GM13977 (cell line): ENCODE data around the gene TOR2A.
A peak's percentile ranks its signal among the peaks of the same experiment; 100 is the strongest.
"Not testable (repeated sequence)": the region's sequence is repeated elsewhere in the genome, so short reads cannot be mapped to it uniquely, and the experiment has no call there.

Experiments
- DNase-seq: peaks from one replicate; pipeline ENCODE4 v3.0.0; 2012; ENCODE audit warnings: low spot score
- in situ Hi-C: fragments of 300-500 bp; cut with MboI; formaldehyde crosslinking; loops from one replicate; pipeline ENCODE4 v1.12.0; 2022; ENCODE audit warnings: low sequenced_read_pairs, low pct_unique_long_range_greater_than_20kb, mixed read lengths, inconsistent platforms; ENCODE audit not compliant: unreplicated experiment
- TF ChIP-seq, protein P1 (sequence below): IDR thresholded peaks from 2 replicates; pipeline ENCODE4 v1.5.1; 2012; ENCODE audit warnings: mild to moderate bottlenecking, control low read depth; ENCODE audit not compliant: insufficient read depth; ENCODE audit errors: extremely low read depth, missing control alignments

TOR2A gene

GRCh38 chr9:127734747-127735529 lies at the start of gene TOR2A:
TOR2A (minus strand) TSS chr9:127735294; CDS start chr9:127735270, 24 bp downstream.
- in situ Hi-C loops, result no loop called here
- TF ChIP-seq, protein P1, sequence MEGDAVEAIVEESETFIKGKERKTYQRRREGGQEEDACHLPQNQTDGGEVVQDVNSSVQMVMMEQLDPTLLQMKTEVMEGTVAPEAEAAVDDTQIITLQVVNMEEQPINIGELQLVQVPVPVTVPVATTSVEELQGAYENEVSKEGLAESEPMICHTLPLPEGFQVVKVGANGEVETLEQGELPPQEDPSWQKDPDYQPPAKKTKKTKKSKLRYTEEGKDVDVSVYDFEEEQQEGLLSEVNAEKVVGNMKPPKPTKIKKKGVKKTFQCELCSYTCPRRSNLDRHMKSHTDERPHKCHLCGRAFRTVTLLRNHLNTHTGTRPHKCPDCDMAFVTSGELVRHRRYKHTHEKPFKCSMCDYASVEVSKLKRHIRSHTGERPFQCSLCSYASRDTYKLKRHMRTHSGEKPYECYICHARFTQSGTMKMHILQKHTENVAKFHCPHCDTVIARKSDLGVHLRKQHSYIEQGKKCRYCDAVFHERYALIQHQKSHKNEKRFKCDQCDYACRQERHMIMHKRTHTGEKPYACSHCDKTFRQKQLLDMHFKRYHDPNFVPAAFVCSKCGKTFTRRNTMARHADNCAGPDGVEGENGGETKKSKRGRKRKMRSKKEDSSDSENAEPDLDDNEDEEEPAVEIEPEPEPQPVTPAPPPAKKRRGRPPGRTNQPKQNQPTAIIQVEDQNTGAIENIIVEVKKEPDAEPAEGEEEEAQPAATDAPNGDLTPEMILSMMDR, result peak; percentile 98
- peak; percentile 99 for DNase-seq

DNA sequence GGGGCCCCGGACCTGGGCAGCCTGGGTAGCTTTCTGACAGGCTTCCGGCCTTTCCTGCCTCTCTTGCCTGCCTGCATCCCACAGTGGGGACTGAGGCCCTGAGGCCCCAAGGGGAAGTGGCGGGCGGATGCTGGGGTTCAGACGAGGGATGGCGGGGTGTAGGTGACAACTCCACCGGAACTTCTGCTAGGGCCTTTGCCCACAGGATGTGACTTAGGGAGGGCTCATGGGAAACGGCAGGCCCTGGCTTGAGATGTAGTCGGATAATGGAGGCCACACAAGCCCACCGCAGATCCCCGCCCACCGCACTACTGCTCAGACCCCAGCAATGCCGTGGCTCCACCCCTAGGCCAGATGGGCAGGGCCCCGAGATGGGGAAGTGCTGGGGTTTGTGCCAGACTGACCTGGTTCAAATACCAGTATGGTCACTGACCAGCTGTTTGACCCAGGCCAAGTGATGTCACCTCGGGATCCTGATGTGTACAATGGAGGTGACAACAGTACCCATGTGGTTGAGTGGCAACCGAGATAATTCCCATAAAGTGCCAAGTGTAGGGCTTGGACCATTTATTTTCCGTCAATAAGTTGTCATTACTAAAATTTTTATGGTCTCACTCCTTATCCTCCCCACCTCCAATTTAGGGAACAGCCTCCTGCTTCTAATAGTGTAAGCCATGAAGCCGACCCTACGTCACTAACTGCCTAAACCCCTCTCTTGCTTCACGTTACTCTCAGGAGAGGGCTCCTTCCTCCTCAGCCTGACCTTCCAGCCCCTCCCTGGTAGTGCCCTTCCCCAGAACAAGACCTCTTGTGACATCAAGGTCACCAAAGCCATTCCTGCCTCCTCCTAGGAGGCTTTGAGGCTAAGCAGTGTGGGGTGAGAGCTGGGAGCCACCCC lies 48.3 kb upstream of the TOR2A start:
- in situ Hi-C loops, result loop anchor here (10.0 kb wide), 1 partner anchor 131 kb away; the partner anchor contains the start of gene ST6GALNAC4
- TF ChIP-seq, protein P1, result no peak
- peak; percentile 66 for DNase-seq

GRCh38 chr9:127781806-127782205 lies 46.7 kb upstream of the TOR2A start:
- in situ Hi-C loops, result loop anchor here (10.0 kb wide), 1 partner anchor 133 kb away; the partner anchor contains the start of gene ST6GALNAC4
- no peak for DNase-seq
- TF ChIP-seq, protein P1, result no peak

DNA sequence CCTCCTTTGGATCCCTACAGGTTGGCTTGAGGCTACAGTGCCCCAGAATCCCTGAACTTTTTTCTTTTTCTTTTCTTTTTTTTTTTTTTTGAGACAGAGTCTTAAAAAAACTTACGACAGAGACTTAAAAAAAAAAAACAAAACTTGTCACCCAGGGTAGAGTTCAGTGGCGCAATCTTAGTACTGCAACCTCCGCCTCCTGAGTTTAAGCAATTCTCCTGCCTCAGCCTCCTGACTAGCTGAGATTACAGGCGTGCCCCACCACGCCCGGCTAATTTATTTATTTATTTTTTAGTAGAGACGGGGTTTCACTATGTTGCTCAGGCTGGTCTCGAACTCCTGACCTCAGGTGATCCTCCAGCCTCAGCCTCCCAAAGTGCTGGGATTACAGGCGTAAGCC lies 45.8 kb upstream of the TOR2A start:
- DNase-seq, result not testable (repeated sequence)
- in situ Hi-C loops, result loop anchor here (10.0 kb wide), 1 partner anchor 134 kb away; the partner anchor contains the start of gene ST6GALNAC4

- TF ChIP-seq, protein P1, result no peak
- in situ Hi-C loops, result loop anchor here (10.0 kb wide), 1 partner anchor 134 kb away; the partner anchor contains the start of gene ST6GALNAC4
- DNase-seq, result no peak
Observed at GRCh38 chr9:127780126-127780885, 45.2 kb upstream of the TOR2A start.

DNA sequence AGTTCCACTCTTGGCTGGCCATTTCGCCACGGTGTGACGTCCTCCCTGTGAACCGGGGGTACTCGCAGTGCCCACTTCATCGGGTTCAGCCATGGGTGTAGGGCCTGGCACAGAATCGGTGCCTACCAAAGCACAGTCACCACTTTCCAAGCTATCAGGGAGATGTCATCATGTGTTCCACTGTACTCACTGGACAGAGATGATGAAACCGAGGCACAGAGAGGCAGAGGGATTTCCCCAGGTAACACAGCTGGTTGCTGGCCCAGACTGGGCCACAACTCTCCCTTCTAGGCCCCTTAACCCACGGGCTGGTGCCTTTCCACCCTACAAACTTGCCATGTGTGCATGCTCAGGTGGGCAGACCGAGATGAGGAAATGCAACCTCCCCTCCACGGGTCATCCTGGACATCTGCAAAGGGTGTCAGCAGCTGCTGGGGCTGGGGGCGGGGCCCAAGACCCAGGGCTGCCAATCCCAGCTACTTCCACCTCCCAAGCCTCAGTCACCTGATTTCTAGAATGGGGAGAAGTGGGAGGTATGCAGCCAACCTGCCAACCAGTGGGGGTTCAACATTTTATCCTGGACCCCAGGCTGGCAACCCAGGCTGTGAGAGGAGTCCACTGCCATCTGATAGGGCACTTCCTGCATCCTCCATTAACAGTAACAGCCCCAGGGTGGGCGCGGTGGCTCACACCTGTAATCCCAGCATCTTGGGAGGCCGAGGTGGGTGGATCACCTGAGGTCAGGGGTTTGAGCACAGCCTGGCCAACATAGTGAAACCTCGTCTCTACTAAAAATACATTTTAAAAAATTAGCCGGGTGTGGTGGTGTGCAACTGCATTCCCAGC lies 44.3 kb upstream of the TOR2A start:
- peak; percentile 68 for DNase-seq
- in situ Hi-C loops, result no loop called here
- TF ChIP-seq, protein P1, result no peak
